ENCODE data around the gene RABGAP1L. TPM values are rescaled to one million over a fixed set of nuclear protein-coding genes. Genes with fewer than 3 reads are reported as not detected.

The RABGAP1L gene
- total RNA-seq, 1 donor from 2014 or later: 44.1 TPM

- Mint-ChIP-seq H3K4me1 (ENCODE audit: low read depth, unreplicated experiment) (no peaks in the 10 kb centered on the region), H3K9me3 (ENCODE audit: unreplicated experiment) (peaks cover 8% of the 10 kb centered on the region), H3K36me3 (ENCODE audit: unreplicated experiment) (peaks cover 4% of the 10 kb centered on the region), H3K4me3 (ENCODE audit: unreplicated experiment) (no peak overlapping the region), H3K27me3 (ENCODE audit: unreplicated experiment) (peaks cover 2% of the 10 kb centered on the region), H3K27ac (ENCODE audit: unreplicated experiment) (no peak overlapping the region)
- DNase-seq: no peak
- no peak for TF ChIP-seq CTCF (IDR thresholded peaks at IDR 0.05; ENCODE audit: partially characterized antibody, unreplicated experiment)
Measured at GRCh38 chr1:174149216-174149615, 10.1 kb upstream of the RABGAP1L start.

DNA sequence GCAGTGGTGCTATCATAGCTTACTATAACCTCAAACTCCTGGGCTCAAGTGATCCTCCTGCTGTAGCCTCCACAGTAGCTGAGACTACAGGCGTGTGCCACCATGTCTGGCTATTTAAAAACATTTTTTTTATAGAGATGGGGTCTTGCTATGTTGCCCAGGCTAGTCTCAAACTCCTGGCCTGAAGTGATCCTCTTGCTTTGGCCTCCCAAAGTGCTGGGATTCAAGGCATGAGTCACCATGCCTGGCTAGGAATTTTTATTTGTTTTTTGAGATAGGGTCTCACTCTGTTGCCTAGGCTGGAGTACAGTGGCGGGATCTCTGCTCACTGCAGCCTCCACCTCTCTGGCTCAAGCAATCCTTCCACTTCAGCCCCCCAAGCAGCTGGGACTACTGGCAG lies 8.8 kb upstream of the RABGAP1L start:
- no peaks in the 10 kb centered on the region for H3K36me3 Mint-ChIP-seq (ENCODE audit: unreplicated experiment)
- no peak overlapping the region for H3K27ac Mint-ChIP-seq (ENCODE audit: unreplicated experiment)
- TF ChIP-seq CTCF (IDR thresholded peaks at IDR 0.05; ENCODE audit: partially characterized antibody, unreplicated experiment): no peak
- H3K27me3 Mint-ChIP-seq (ENCODE audit: unreplicated experiment): peaks cover 2% of the 10 kb centered on the region
- H3K9me3 Mint-ChIP-seq (ENCODE audit: unreplicated experiment): peaks cover 4% of the 10 kb centered on the region
- no peak for DNase-seq
- H3K4me3 Mint-ChIP-seq (ENCODE audit: unreplicated experiment): no peak overlapping the region
- no peaks in the 10 kb centered on the region for H3K4me1 Mint-ChIP-seq (ENCODE audit: low read depth, unreplicated experiment)

DNA sequence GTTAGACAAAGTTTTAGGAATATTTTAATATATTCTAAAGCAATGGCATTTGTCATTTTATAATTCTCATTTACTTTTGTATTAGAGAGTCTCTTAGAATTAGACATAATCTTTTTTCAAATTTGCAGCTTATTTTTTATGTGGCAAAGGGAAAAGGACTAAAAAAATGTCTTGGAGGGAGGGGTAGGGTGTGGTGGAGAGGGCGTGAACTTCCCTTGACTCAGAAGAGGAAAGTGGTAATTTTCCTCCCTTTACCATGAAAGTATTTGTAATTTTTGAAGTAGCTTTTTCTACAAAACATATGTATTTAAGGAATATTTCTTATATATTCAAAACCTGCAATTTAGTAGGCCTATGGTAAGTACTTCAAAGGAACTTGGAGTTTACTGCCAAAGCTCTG lies 6.9 kb upstream of the RABGAP1L start:
- no peak overlapping the region for H3K4me3 Mint-ChIP-seq (ENCODE audit: unreplicated experiment)
- H3K27ac Mint-ChIP-seq (ENCODE audit: unreplicated experiment): no peak overlapping the region
- no peaks in the 10 kb centered on the region for H3K36me3 Mint-ChIP-seq (ENCODE audit: unreplicated experiment)
- no peak for DNase-seq
- peaks cover under 1% of the 10 kb centered on the region for H3K27me3 Mint-ChIP-seq (ENCODE audit: unreplicated experiment)
- H3K9me3 Mint-ChIP-seq (ENCODE audit: unreplicated experiment): peaks cover 2% of the 10 kb centered on the region
- no peaks in the 10 kb centered on the region for H3K4me1 Mint-ChIP-seq (ENCODE audit: low read depth, unreplicated experiment)
- no peak for TF ChIP-seq CTCF (IDR thresholded peaks at IDR 0.05; ENCODE audit: partially characterized antibody, unreplicated experiment)

GRCh38 chr1:174153085-174153824 lies 6.1 kb upstream of the RABGAP1L start:
- Mint-ChIP-seq H3K27me3 (ENCODE audit: unreplicated experiment) (no peaks in the 10 kb centered on the region), H3K4me1 (ENCODE audit: low read depth, unreplicated experiment) (no peaks in the 10 kb centered on the region), H3K36me3 (ENCODE audit: unreplicated experiment) (no peaks in the 10 kb centered on the region), H3K27ac (ENCODE audit: unreplicated experiment) (no peak overlapping the region), H3K9me3 (ENCODE audit: unreplicated experiment) (peaks cover 2% of the 10 kb centered on the region), H3K4me3 (ENCODE audit: unreplicated experiment) (no peak overlapping the region)
- no peak for DNase-seq
- no peak for TF ChIP-seq CTCF (IDR thresholded peaks at IDR 0.05; ENCODE audit: partially characterized antibody, unreplicated experiment)

DNA sequence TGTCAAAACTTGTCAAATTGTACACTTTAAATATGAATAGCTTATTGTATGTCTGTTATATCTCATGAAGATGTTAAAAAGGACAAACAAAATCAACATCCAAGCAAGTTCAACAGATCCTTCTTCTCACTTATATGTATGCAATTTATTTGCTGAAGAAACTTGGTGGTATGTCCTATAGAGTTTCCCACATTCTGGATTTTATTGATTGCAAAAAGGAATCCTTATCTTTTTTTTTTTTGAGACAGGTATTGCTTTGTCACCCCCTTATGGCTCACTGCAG lies 5.6 kb upstream of the RABGAP1L start:
- no peaks in the 10 kb centered on the region for H3K27me3 Mint-ChIP-seq (ENCODE audit: unreplicated experiment)
- H3K4me1 Mint-ChIP-seq (ENCODE audit: low read depth, unreplicated experiment): no peaks in the 10 kb centered on the region
- H3K9me3 Mint-ChIP-seq (ENCODE audit: unreplicated experiment): peaks cover 2% of the 10 kb centered on the region
- no peak overlapping the region for H3K4me3 Mint-ChIP-seq (ENCODE audit: unreplicated experiment)
- no peaks in the 10 kb centered on the region for H3K36me3 Mint-ChIP-seq (ENCODE audit: unreplicated experiment)
- H3K27ac Mint-ChIP-seq (ENCODE audit: unreplicated experiment): no peak overlapping the region
- no peak for DNase-seq
- TF ChIP-seq CTCF (IDR thresholded peaks at IDR 0.05; ENCODE audit: partially characterized antibody, unreplicated experiment): no peak

All from glutamatergic neuron (in vitro differentiated cells).